DLD1 (cell line): ENCODE measurements around the gene LDHD.

Source experiments
- in situ Hi-C: cut with HindIII; loops from 2 replicates; pipeline ENCODE4 v1.10.0; 2017; ENCODE audit warnings: low sequenced_read_pairs

The LDHD gene

GRCh38 chr16:75064403-75065148, 52.0 kb downstream of the LDHD start:
- in situ Hi-C loops = no loop called here

GRCh38 chr16:75063549-75064088, 53.0 kb downstream of the LDHD start:
- in situ Hi-C loops = no loop called here

- in situ Hi-C loops = no loop called here
Observed at GRCh38 chr16:75062976-75063346, 53.6 kb downstream of the LDHD start.

GRCh38 chr16:75062135-75062975, 54.2 kb downstream of the LDHD start:
- in situ Hi-C loops = no loop called here
